ENCODE results near the gene MAGEC2.

The MAGEC2 gene

GRCh38 chrX:142204522-142205433 is at the start of gene MAGEC2:
TSS of gene MAGEC2 (minus strand) at chrX:142205290. CDS start at chrX:142203987, 1,303 bp downstream.
- Histone ChIP-seq H3K9me3 (ENCODE audit: insufficient read depth, low read depth, low read length) (no peaks in the 10 kb centered on the region), H3K36me3 (ENCODE audit: insufficient read depth, low read depth, low read length) (no peaks in the 10 kb centered on the region), H3K27ac (ENCODE audit: low read length) (no peak within 1 kb of the TSS), H3K4me1 (ENCODE audit: insufficient read depth, low read length) (no peaks in the 10 kb centered on the region), H3K4me3 (ENCODE audit: low read length) (no peak within 1 kb of the TSS), H3K9ac (ENCODE audit: low read depth, low read length) (no peak within 1 kb of the TSS), H3K27me3 (ENCODE audit: insufficient read depth, low read length) (no peaks in the 10 kb centered on the region)

- Histone ChIP-seq H3K9me3 (ENCODE audit: insufficient read depth, low read depth, low read length) (no peaks in the 10 kb centered on the region), H3K36me3 (ENCODE audit: insufficient read depth, low read depth, low read length) (no peaks in the 10 kb centered on the region), H3K27ac (ENCODE audit: low read length) (no peak overlapping the region), H3K27me3 (ENCODE audit: insufficient read depth, low read length) (no peaks in the 10 kb centered on the region), H3K4me1 (ENCODE audit: insufficient read depth, low read length) (no peaks in the 10 kb centered on the region), H3K9ac (ENCODE audit: low read depth, low read length) (no peak overlapping the region), H3K4me3 (ENCODE audit: low read length) (no peak overlapping the region)
Observed at GRCh38 chrX:142251680-142252079, 46.6 kb upstream of the MAGEC2 start.

GRCh38 chrX:142251202-142251601 is 46.1 kb upstream of the MAGEC2 start:
- H3K9me3 ChIP-seq (ENCODE audit: insufficient read depth, low read depth, low read length): no peaks in the 10 kb centered on the region
- H3K27me3 ChIP-seq (ENCODE audit: insufficient read depth, low read length): no peaks in the 10 kb centered on the region
- H3K9ac ChIP-seq (ENCODE audit: low read depth, low read length): no peak overlapping the region
- no peak overlapping the region for H3K27ac ChIP-seq (ENCODE audit: low read length)
- H3K36me3 ChIP-seq (ENCODE audit: insufficient read depth, low read depth, low read length): no peaks in the 10 kb centered on the region
- H3K4me3 ChIP-seq (ENCODE audit: low read length): no peak overlapping the region
- no peaks in the 10 kb centered on the region for H3K4me1 ChIP-seq (ENCODE audit: insufficient read depth, low read length)

- H3K9me3 ChIP-seq (ENCODE audit: insufficient read depth, low read depth, low read length): no peaks in the 10 kb centered on the region
- H3K27ac ChIP-seq (ENCODE audit: low read length): no peak overlapping the region
- H3K9ac ChIP-seq (ENCODE audit: low read depth, low read length): no peak overlapping the region
- H3K27me3 ChIP-seq (ENCODE audit: insufficient read depth, low read length): no peaks in the 10 kb centered on the region
- H3K36me3 ChIP-seq (ENCODE audit: insufficient read depth, low read depth, low read length): no peaks in the 10 kb centered on the region
- no peak overlapping the region for H3K4me3 ChIP-seq (ENCODE audit: low read length)
- H3K4me1 ChIP-seq (ENCODE audit: insufficient read depth, low read length): no peaks in the 10 kb centered on the region
Observed at GRCh38 chrX:142250502-142250901, 45.4 kb upstream of the MAGEC2 start.

GRCh38 chrX:142249721-142250120 is 44.6 kb upstream of the MAGEC2 start:
- Histone ChIP-seq H3K4me1 (ENCODE audit: insufficient read depth, low read length) (no peaks in the 10 kb centered on the region), H3K9ac (ENCODE audit: low read depth, low read length) (no peak overlapping the region), H3K4me3 (ENCODE audit: low read length) (no peak overlapping the region), H3K27ac (ENCODE audit: low read length) (no peak overlapping the region), H3K9me3 (ENCODE audit: insufficient read depth, low read depth, low read length) (no peaks in the 10 kb centered on the region), H3K27me3 (ENCODE audit: insufficient read depth, low read length) (no peaks in the 10 kb centered on the region), H3K36me3 (ENCODE audit: insufficient read depth, low read depth, low read length) (no peaks in the 10 kb centered on the region)

GRCh38 chrX:142244568-142244967 is 39.5 kb upstream of the MAGEC2 start:
- no peaks in the 10 kb centered on the region for H3K4me1 ChIP-seq (ENCODE audit: insufficient read depth, low read length)
- H3K4me3 ChIP-seq (ENCODE audit: low read length): no peak overlapping the region
- no peak overlapping the region for H3K27ac ChIP-seq (ENCODE audit: low read length)
- H3K9ac ChIP-seq (ENCODE audit: low read depth, low read length): no peak overlapping the region
- H3K36me3 ChIP-seq (ENCODE audit: insufficient read depth, low read depth, low read length): no peaks in the 10 kb centered on the region
- H3K27me3 ChIP-seq (ENCODE audit: insufficient read depth, low read length): no peaks in the 10 kb centered on the region
- H3K9me3 ChIP-seq (ENCODE audit: insufficient read depth, low read depth, low read length): no peaks in the 10 kb centered on the region

GRCh38 chrX:142238536-142238935 is 33.4 kb upstream of the MAGEC2 start:
- Histone ChIP-seq H3K9ac (ENCODE audit: low read depth, low read length) (no peak overlapping the region), H3K4me3 (ENCODE audit: low read length) (no peak overlapping the region), H3K36me3 (ENCODE audit: insufficient read depth, low read depth, low read length) (no peaks in the 10 kb centered on the region), H3K4me1 (ENCODE audit: insufficient read depth, low read length) (no peaks in the 10 kb centered on the region), H3K27me3 (ENCODE audit: insufficient read depth, low read length) (no peaks in the 10 kb centered on the region), H3K9me3 (ENCODE audit: insufficient read depth, low read depth, low read length) (peaks cover 16% of the 10 kb centered on the region), H3K27ac (ENCODE audit: low read length) (no peak overlapping the region)

GRCh38 chrX:142233400-142233799 is 28.3 kb upstream of the MAGEC2 start:
- H3K4me3 ChIP-seq (ENCODE audit: low read length): no peak overlapping the region; the same call in 1 of the 2 replicates

GRCh38 chrX:142214081-142214480 is 9.0 kb upstream of the MAGEC2 start:
- Histone ChIP-seq H3K9ac (ENCODE audit: low read depth, low read length) (no peak overlapping the region), H3K36me3 (ENCODE audit: insufficient read depth, low read depth, low read length) (no peaks in the 10 kb centered on the region), H3K4me1 (ENCODE audit: insufficient read depth, low read length) (no peaks in the 10 kb centered on the region), H3K9me3 (ENCODE audit: insufficient read depth, low read depth, low read length) (no peaks in the 10 kb centered on the region), H3K27ac (ENCODE audit: low read length) (no peak overlapping the region), H3K27me3 (ENCODE audit: insufficient read depth, low read length) (no peaks in the 10 kb centered on the region), H3K4me3 (ENCODE audit: low read length) (no peak overlapping the region)

More at GRCh38 chrX:142233400-142233799, 28.3 kb upstream of the MAGEC2 start:
- Histone ChIP-seq H3K27me3 (ENCODE audit: insufficient read depth, low read length) (no peaks in the 10 kb centered on the region), H3K4me1 (ENCODE audit: insufficient read depth, low read length) (no peaks in the 10 kb centered on the region; the same call in 1 of the 2 replicates), H3K9ac (ENCODE audit: low read depth, low read length) (no peak overlapping the region), H3K36me3 (ENCODE audit: insufficient read depth, low read depth, low read length) (no peaks in the 10 kb centered on the region), H3K27ac (ENCODE audit: low read length) (no peak overlapping the region), H3K9me3 (ENCODE audit: insufficient read depth, low read depth, low read length) (peaks cover 16% of the 10 kb centered on the region)

GRCh38 chrX:142201113-142201512 is 4.0 kb downstream of the MAGEC2 start:
- Histone ChIP-seq H3K27ac (ENCODE audit: low read length) (no peak overlapping the region), H3K9ac (ENCODE audit: low read depth, low read length) (no peak overlapping the region), H3K36me3 (ENCODE audit: insufficient read depth, low read depth, low read length) (no peaks in the 10 kb centered on the region), H3K27me3 (ENCODE audit: insufficient read depth, low read length) (no peaks in the 10 kb centered on the region), H3K4me3 (ENCODE audit: low read length) (no peak overlapping the region), H3K4me1 (ENCODE audit: insufficient read depth, low read length) (no peaks in the 10 kb centered on the region), H3K9me3 (ENCODE audit: insufficient read depth, low read depth, low read length) (no peaks in the 10 kb centered on the region)

- no peak overlapping the region for H3K4me3 ChIP-seq (ENCODE audit: low read length)
- H3K9me3 ChIP-seq (ENCODE audit: insufficient read depth, low read depth, low read length): no peaks in the 10 kb centered on the region
- H3K27me3 ChIP-seq (ENCODE audit: insufficient read depth, low read length): no peaks in the 10 kb centered on the region
- H3K9ac ChIP-seq (ENCODE audit: low read depth, low read length): no peak overlapping the region
- H3K4me1 ChIP-seq (ENCODE audit: insufficient read depth, low read length): no peaks in the 10 kb centered on the region
- H3K36me3 ChIP-seq (ENCODE audit: insufficient read depth, low read depth, low read length): no peaks in the 10 kb centered on the region
- no peak overlapping the region for H3K27ac ChIP-seq (ENCODE audit: low read length)
Observed at GRCh38 chrX:142186103-142186502, 19.0 kb downstream of the MAGEC2 start.

Measured in iPS-20b (cell line).